GM12878 (cell line): ENCODE data around the gene MMP10. TPM values are rescaled to one million over a fixed set of nuclear protein-coding genes. Genes with fewer than 3 reads are reported as not detected.

Experiments
- ATAC-seq: fragments of 200-7000 bp; cut with Tn5 transposase; 3 replicates; pipeline ENCODE4 v1.9.1; 2020; ENCODE audit warnings: mild to moderate bottlenecking, moderate library complexity
- BruUV-seq: library from RNA; stranded (reverse); fragments of 400-500 nt; replicated peaks from 2 replicates; lab custom pipeline; 2021; lab: Mats Ljungman, UMichigan
- CTCF ChIA-PET: fragments of 300-600 bp; sonication (Branson Sonifier 250); formaldehyde crosslinking; extraction: SDS; loops from one replicate; lab custom pipeline; 2021; ENCODE audit warnings: inconsistent platforms; lab: Yijun Ruan, JAX
- POLR2A ChIA-PET: fragments of 350-600 bp; formaldehyde crosslinking; extraction: SDS; loops from one replicate; lab custom pipeline; 2021; ENCODE audit warnings: inconsistent platforms; lab: Charles Lee
- RAD21 ChIA-PET: fragments of 300-600 bp; sonication (Branson Sonifier 250); formaldehyde crosslinking; loops from one replicate; lab custom pipeline; 2023; ENCODE audit warnings: antibody characterized with exemption; ENCODE audit not compliant: unreplicated experiment; lab: Charles Lee
- SMC1A ChIA-PET: fragments of 300-600 bp; sonication (Branson Sonifier 250); formaldehyde crosslinking; loops from one replicate; lab custom pipeline; 2023; ENCODE audit not compliant: unreplicated experiment, uncharacterized antibody; lab: Charles Lee
- DNase-seq: peaks from one replicate; pipeline ENCODE4 v3.0.0-alpha.2; 2011; ENCODE audit warnings: low read depth, low spot score
- FAIRE-seq: peaks from 3 replicates; lab custom pipeline; 2011; peaks lifted over from hg19 to GRCh38; lab: Jason Lieb, UNC
- H2AFZ ChIP-seq: 2 replicates; pipeline ENCODE4 v1.6.0; 2011; ENCODE audit warnings: low read depth, low read length, control low read depth; ENCODE audit not compliant: control insufficient read depth
- H3K27ac ChIP-seq: 2 replicates; pipeline ENCODE4 v1.5.1; 2011; ENCODE audit warnings: control low read depth; ENCODE audit not compliant: control insufficient read depth, insufficient read depth
- H3K27me3 ChIP-seq, 2 experiments: replicated peaks in 1 of 2; 2 replicates each; pipeline versions ENCODE4 v1.6.0 to v1.6.1; 2011; ENCODE audit warnings: low read length in 1 of 2; ENCODE audit not compliant: control insufficient read depth in 2 of 2, insufficient read depth in 2 of 2
- H3K36me3 ChIP-seq, 2 experiments: 2 replicates each; pipeline ENCODE4 v1.5.1; 2011; ENCODE audit warnings: low read length in 1 of 2; ENCODE audit not compliant: control insufficient read depth in 2 of 2, insufficient read depth in 2 of 2
- H3K4me1 ChIP-seq: 2 replicates; pipeline ENCODE4 v1.6.1; 2011; ENCODE audit warnings: mild to moderate bottlenecking, low read length, moderate library complexity, mixed read lengths; ENCODE audit not compliant: control insufficient read depth, insufficient read depth
- H3K4me2 ChIP-seq: 2 replicates; pipeline ENCODE4 v1.6.0; 2011; ENCODE audit warnings: control low read depth; ENCODE audit not compliant: control insufficient read depth, insufficient read depth
- H3K4me3 ChIP-seq: fragments of 200-600 bp; sonication (generic); 2 replicates; pipeline ENCODE4 v1.5.1; 2016
- H3K79me2 ChIP-seq: 2 replicates; pipeline ENCODE4 v1.6.0; 2011; ENCODE audit warnings: low read length; ENCODE audit not compliant: control insufficient read depth, insufficient read depth
- H3K9ac ChIP-seq: 2 replicates; pipeline ENCODE4 v1.8.0; 2011; ENCODE audit warnings: low read length, control low read depth, mixed read lengths; ENCODE audit not compliant: control insufficient read depth, insufficient read depth
- H3K9me3 ChIP-seq: replicated peaks from 3 replicates; pipeline ENCODE4 v1.5.1; 2011; ENCODE audit warnings: mild to moderate bottlenecking, low read length; ENCODE audit not compliant: control insufficient read depth, insufficient read depth
- H4K20me1 ChIP-seq: 2 replicates; pipeline ENCODE4 v1.6.0; 2011; ENCODE audit not compliant: control insufficient read depth, insufficient read depth
- BMI1 ChIP-seq: fragments of 450-650 bp; IDR thresholded peaks from 2 replicates; pipeline ENCODE4 v1.6.1; 2016; ENCODE audit warnings: mild to moderate bottlenecking, moderate library complexity, borderline replicate concordance
- CBFB ChIP-seq: IDR thresholded peaks from 2 replicates; pipeline ENCODE4 v1.6.1; 2016; ENCODE audit warnings: antibody characterized with exemption, low read depth
- CUX1 ChIP-seq: IDR thresholded peaks from 2 replicates; pipeline ENCODE4 v1.6.1; 2012; ENCODE audit warnings: improper control_type of control experiment, low read depth, low read length; ENCODE audit not compliant: insufficient replicate concordance
- ELK1 ChIP-seq: IDR thresholded peaks from 2 replicates; pipeline ENCODE4 v1.6.1; 2012; ENCODE audit warnings: low read depth, low read length, improper control_type of control experiment
- EP300 ChIP-seq, 2 experiments: fragments of 150-350 bp in 1 of 2; IDR thresholded peaks; 2 replicates each; pipeline ENCODE4 v1.6.1; 2011 to 2012; ENCODE audit warnings: low read depth in 2 of 2, low read length in 2 of 2, borderline replicate concordance in 1 of 2, improper control_type of control experiment in 1 of 2, inconsistent platforms in 1 of 2; ENCODE audit not compliant: control insufficient read depth in 1 of 2
- HSF1 ChIP-seq: fragments of 150-350 bp; IDR thresholded peaks from 2 replicates; pipeline ENCODE4 v1.6.1; 2014; ENCODE audit warnings: mild to moderate bottlenecking, low read depth, low read length
- IKZF1 ChIP-seq: fragments of 450-650 bp; conservative IDR thresholded peaks from 2 replicates; pipeline ENCODE4 v1.6.1; 2017; ENCODE audit warnings: antibody characterized with exemption, mild to moderate bottlenecking
- MAX ChIP-seq: IDR thresholded peaks from 2 replicates; pipeline ENCODE4 v1.6.1; 2012; ENCODE audit warnings: low read depth, low read length, improper control_type of control experiment
- NFIC ChIP-seq: IDR thresholded peaks from 2 replicates; pipeline ENCODE4 v1.6.1; 2012; ENCODE audit warnings: low read depth, mild to moderate bottlenecking, inconsistent platforms, low read length, moderate library complexity
- PML ChIP-seq: IDR thresholded peaks from 2 replicates; pipeline ENCODE4 v1.6.1; 2012; ENCODE audit warnings: low read length, inconsistent platforms
- POU2F2 ChIP-seq: IDR thresholded peaks from 3 replicates; pipeline ENCODE4 v1.6.1; 2011; ENCODE audit warnings: low read depth, mild to moderate bottlenecking, low read length, borderline replicate concordance
- RELA ChIP-seq: fragments of 450-650 bp; IDR thresholded peaks from 2 replicates; pipeline ENCODE4 v1.8.0; 2014; ENCODE audit warnings: borderline replicate concordance; ENCODE audit not compliant: partially characterized antibody
- WRNIP1 ChIP-seq: IDR thresholded peaks from 2 replicates; pipeline ENCODE4 v1.6.1; 2011; ENCODE audit warnings: low read depth, low read length, improper control_type of control experiment, borderline replicate concordance
- ZNF274 ChIP-seq: IDR thresholded peaks from one replicate; pipeline ENCODE4 v1.8.0; 2011; ENCODE audit not compliant: insufficient read length, insufficient read depth
- WGBS: methylation state at CpG from one replicate; pipeline ENCODE4 v1.1.6; 2016; ENCODE audit warnings: low lambda C conversion rate; ENCODE audit not compliant: insufficient replicate concordance, insufficient coverage; ENCODE audit errors: missing lambda C conversion rate; 5-methylcytosine and 5-hydroxymethylcytosine counted together
- in situ Hi-C: fragments of 300-500 bp; cut with MboI; formaldehyde crosslinking; loops from 9 replicates; pipeline ENCODE4 v1.14.3; 2018; ENCODE audit warnings: mixed read lengths
- intact Hi-C: fragments of 100-400 bp; cut with micrococcal nuclease; formaldehyde crosslinking; loops from one replicate; pipeline ENCODE4 v1.14.2; 2022; ENCODE audit not compliant: unreplicated experiment
- polyA plus RNA-seq, 11 experiments: library from polyadenylated mRNA; depleted of rRNA in 4 of 11; unstranded in 6 of 11; stranded (reverse) in 5 of 11; fragments of >200 nt; fragmentation: Nextera tagmentation in 4 of 11; fragmentation: Illumina TruSeq in 1 of 11; extraction: Ambion mirVana in 4 of 11; extraction: Trizol in 1 of 11; gene quantifications; 1 replicate in 1 of 11; 2 replicates in 10 of 11; pipeline versions ENCODE4 v1.2.1 to v1.2.3, GENCODE V29; 2011 to 2016; ENCODE audit warnings: inconsistent platforms in 2 of 11, missing spikeins in 2 of 11, low read depth in 1 of 11
- total RNA-seq, 4 experiments: library from RNA; depleted of rRNA in 3 of 4; stranded (reverse); fragments of >200 nt in 3 of 4; fragmentation: Illumina TruSeq in 1 of 4; extraction: Trizol in 1 of 4; gene quantifications; 2 replicates each; pipeline versions ENCODE4 v1.2.1 to v1.2.3, GENCODE V29; 2013 to 2021

Gene MMP10
- total and polyA plus RNA-seq, 10 of the 15 experiments (the other 5 are each of a cell fraction or from before 2014, with no cell fraction given), result not detected

GRCh38 chr11:102729849-102730815, 50.3 kb downstream of the MMP10 start:
- Histone ChIP-seq H4K20me1 (no peaks in the 10 kb centered on the region), H3K36me3 (no peaks in the 10 kb centered on the region), H3K9me3 (no peaks in the 10 kb centered on the region; the same call in 2 of the 3 replicates), H3K27me3 (no peaks in the 10 kb centered on the region; a peak in 1 of 4 replicates), H2AFZ (no peak overlapping the region), H3K4me2 (no peak overlapping the region), H3K4me3 (no peak overlapping the region), H3K79me2 (no peaks in the 10 kb centered on the region), H3K4me1 (no peaks in the 10 kb centered on the region), H3K9ac (no peak overlapping the region), H3K27ac (no peak overlapping the region)
- ATAC-seq, result no peak
- intact Hi-C loops, result no loop called here
- ChIA-PET RAD21 (interaction anchor here (0.6 kb wide), 1 partner anchor 570 kb away, joined by 3 read pairs; no protein-coding TSS in a partner anchor), SMC1A (no interaction called here), CTCF (no interaction called here), POLR2A (no interaction called here)
- no TSS peak for BruUV-seq
- FAIRE-seq, result no peak
- 42% methylated on average over 9 of the region's 9 CpGs for WGBS
- no peak for DNase-seq
- in situ Hi-C loops, result loop anchor here (10.0 kb wide), 1 partner anchor 215 kb away; no protein-coding TSS in a partner anchor
- TF ChIP-seq RELA (no peak), PML (no peak), EP300 (IDR thresholded peaks at IDR 0.05; ENCODE audit: borderline replicate concordance in 1 of 2, control insufficient read depth in 1 of 2, low read depth in 2 of 2, low read length in 2 of 2) (no peak), POU2F2 (no peak), HSF1 (no peak), CUX1 (no peak), ZNF274 (no peak), NFIC (no peak), CBFB (no peak), MAX (no peak), ELK1 (no peak), WRNIP1 (no peak), BMI1 (no peak), IKZF1 (no peak)
